Right cardiac atrium (tissue), 5 donors: ENCODE measurements around the gene ITPR1. TPM values are rescaled to one million over a fixed set of nuclear protein-coding genes. Genes with fewer than 3 reads are reported as not detected.

ENCODE experiments used
- ATAC-seq, 2 donors: fragments of 200-7000 bp; cut with Tn5 transposase; one replicate each; pipeline versions ENCODE4 v1.8.0 to v1.9.1; 2020; ENCODE audit warnings: moderate library complexity in 2 of 2, mild to moderate bottlenecking in 1 of 2
- DNase-seq, 3 donors: peaks; one replicate each; pipeline ENCODE4 v3.0.0-alpha.2; 2020
- H3K27ac ChIP-seq: one replicate; pipeline ENCODE4 v1.5.1; 2013; ENCODE audit warnings: mild to moderate bottlenecking, low read length, control low read depth, moderate library complexity
- H3K27me3 ChIP-seq: one replicate; pipeline ENCODE4 v1.6.1; 2013; ENCODE audit not compliant: control insufficient read depth, insufficient read depth
- H3K4me1 ChIP-seq: one replicate; pipeline ENCODE4 v1.6.1; 2013; ENCODE audit warnings: low read length; ENCODE audit not compliant: control insufficient read depth, insufficient read depth
- H3K4me3 ChIP-seq: one replicate; pipeline ENCODE4 v1.5.1; 2013; ENCODE audit warnings: low read length, control low read depth
- H3K9me3 ChIP-seq: one replicate; pipeline ENCODE4 v1.6.1; 2013; ENCODE audit warnings: low read length; ENCODE audit not compliant: control insufficient read depth
- WGBS: extraction: QIAGEN DNeasy Blood & Tissue Kit; methylation state at CpG from one replicate; pipeline ENCODE4 v1.1.7; 2013; 5-methylcytosine and 5-hydroxymethylcytosine counted together
- intact Hi-C, 4 donors: fragments of 100-400 bp; cut with DNase I; formaldehyde crosslinking; loops; one replicate each; pipeline versions ENCODE4 v1.11.0 to v1.14.0; 2022 to 2023
- polyA plus RNA-seq: library from polyadenylated mRNA; stranded (reverse); fragments of 200-250 nt; gene quantifications from one replicate; pipeline ENCODE4 v1.2.3, GENCODE V29; 2013
- total RNA-seq, 4 donors: library from RNA; stranded (reverse); fragmentation: NEBNext Ultra II Directional; extraction: Animal tissue kit (Norgen Biotek cat#: 25700); gene quantifications; one replicate each; pipeline ENCODE4 v1.2.1, GENCODE V29; 2021
- donor health status: healthy with polysubstance abuse.
- donor health status: DM: no; HTN: yes; CAD: no.
- donor health status: DM: no; HTN: no; CAD: no.
- donor health status: DM: no; HTN: yes; CAD: no; lungs with severe emphysema.
- donor health status: DM: yes; HTN: yes; CAD: no.

The ITPR1 gene
- total and polyA plus RNA-seq, 5 donors: 13.9 to 59.0 (median 39.5) TPM

- Histone ChIP-seq H3K4me1 (peaks cover 6% of the 10 kb centered on the region), H3K27ac (no peak overlapping the region), H3K27me3 (no peaks in the 10 kb centered on the region), H3K9me3 (no peaks in the 10 kb centered on the region), H3K4me3 (no peak overlapping the region)
- ATAC-seq: no peak
- intact Hi-C loops: no loop called here
- DNase-seq: no peak
- 72% methylated on average over 2 of the region's 2 CpGs for WGBS
Measured at GRCh38 chr3:4561661-4562060, 68.5 kb downstream of the ITPR1 start.

GRCh38 chr3:4562595-4562994 lies 69.4 kb downstream of the ITPR1 start:
- Histone ChIP-seq H3K27ac (no peak overlapping the region), H3K4me3 (no peak overlapping the region), H3K27me3 (no peaks in the 10 kb centered on the region), H3K4me1 (peaks cover 6% of the 10 kb centered on the region), H3K9me3 (no peaks in the 10 kb centered on the region)
- DNase-seq (no peak), ATAC-seq (no peak)
- intact Hi-C loops: no loop called here
- WGBS: 93% methylated on average over 4 of the region's 4 CpGs

- ATAC-seq: no peak
Measured at GRCh38 chr3:4564270-4564669, 71.1 kb downstream of the ITPR1 start.

GRCh38 chr3:4564928-4565586 lies 71.9 kb downstream of the ITPR1 start:
- ATAC-seq (no peak), DNase-seq (no peak)
- H3K9me3 ChIP-seq: no peaks in the 10 kb centered on the region
- H3K27me3 ChIP-seq: no peaks in the 10 kb centered on the region
- WGBS: 68% methylated on average over 5 of the region's 5 CpGs
- intact Hi-C loops: no loop called here
- peaks cover 6% of the 10 kb centered on the region for H3K4me1 ChIP-seq
- H3K27ac ChIP-seq: no peak overlapping the region
- no peak overlapping the region for H3K4me3 ChIP-seq

More at GRCh38 chr3:4564270-4564669, 71.1 kb downstream of the ITPR1 start:
- Histone ChIP-seq H3K27ac (no peak overlapping the region), H3K27me3 (no peaks in the 10 kb centered on the region), H3K4me3 (no peak overlapping the region), H3K9me3 (no peaks in the 10 kb centered on the region), H3K4me1 (peaks cover 6% of the 10 kb centered on the region)
- intact Hi-C loops: no loop called here
- WGBS: 97% methylated on average over 7 of the region's 7 CpGs
- DNase-seq: no peak

- ATAC-seq: no peak
- Histone ChIP-seq H3K4me1 (peaks cover 6% of the 10 kb centered on the region), H3K27ac (no peak overlapping the region), H3K4me3 (no peak overlapping the region), H3K9me3 (no peaks in the 10 kb centered on the region), H3K27me3 (no peaks in the 10 kb centered on the region)
- 63% methylated on average over 5 of the region's 5 CpGs for WGBS
- DNase-seq: no peak
- intact Hi-C loops: no loop called here
Measured at GRCh38 chr3:4565809-4566501, 72.8 kb downstream of the ITPR1 start.

- intact Hi-C loops: no loop called here
- H3K4me1 ChIP-seq: peaks cover 6% of the 10 kb centered on the region
- H3K4me3 ChIP-seq: no peak overlapping the region
- H3K9me3 ChIP-seq: no peaks in the 10 kb centered on the region
- no peak for ATAC-seq
- 61% methylated on average over 3 of the region's 3 CpGs for WGBS
- no peak overlapping the region for H3K27ac ChIP-seq
- no peak for DNase-seq
- H3K27me3 ChIP-seq: no peaks in the 10 kb centered on the region
Measured at GRCh38 chr3:4568841-4569240, 75.7 kb downstream of the ITPR1 start.

GRCh38 chr3:4570840-4571621 lies 77.9 kb downstream of the ITPR1 start:
- H3K4me3 ChIP-seq: no peak overlapping the region
- no peak for DNase-seq
- WGBS: 73% methylated on average over 7 of the region's 7 CpGs
- ATAC-seq: peak in 1 of 2 donors; percentile 43
- intact Hi-C loops: loop anchor here in 1 of 4 donors (10.0 kb wide), 1 partner anchor 54 kb away; no protein-coding TSS in a partner anchor
- peaks cover 2% of the 10 kb centered on the region for H3K4me1 ChIP-seq
- H3K27me3 ChIP-seq: no peaks in the 10 kb centered on the region
- no peak overlapping the region for H3K27ac ChIP-seq
- no peaks in the 10 kb centered on the region for H3K9me3 ChIP-seq

GRCh38 chr3:4571690-4572334 lies 78.7 kb downstream of the ITPR1 start:
- no peak for ATAC-seq
- Histone ChIP-seq H3K9me3 (no peaks in the 10 kb centered on the region), H3K4me3 (no peak overlapping the region), H3K27ac (no peak overlapping the region), H3K4me1 (no peaks in the 10 kb centered on the region), H3K27me3 (no peaks in the 10 kb centered on the region)
- 98% methylated on average over 1 of the region's 1 CpG for WGBS
- no peak for DNase-seq
- intact Hi-C loops: loop anchor here in 1 of 4 donors (10.0 kb wide), 1 partner anchor 53 kb away; no protein-coding TSS in a partner anchor

- no peaks in the 10 kb centered on the region for H3K9me3 ChIP-seq
- no peak for DNase-seq
Measured at GRCh38 chr3:4573153-4573552, 80.0 kb downstream of the ITPR1 start.

GRCh38 chr3:4574426-4574965 lies 81.3 kb downstream of the ITPR1 start:
- Histone ChIP-seq H3K4me1 (no peaks in the 10 kb centered on the region), H3K9me3 (no peaks in the 10 kb centered on the region), H3K4me3 (no peak overlapping the region), H3K27me3 (no peaks in the 10 kb centered on the region), H3K27ac (no peak overlapping the region)
- intact Hi-C loops: loop anchor here in 1 of 4 donors (10.0 kb wide), 1 partner anchor 50 kb away; no protein-coding TSS in a partner anchor
- ATAC-seq (no peak), DNase-seq (no peak)
- WGBS: 83% methylated on average over 6 of the region's 6 CpGs

More at GRCh38 chr3:4573153-4573552, 80.0 kb downstream of the ITPR1 start:
- H3K27me3 ChIP-seq: no peaks in the 10 kb centered on the region
- 98% methylated on average over 2 of the region's 2 CpGs for WGBS
- H3K27ac ChIP-seq: no peak overlapping the region
- H3K4me3 ChIP-seq: no peak overlapping the region
- H3K4me1 ChIP-seq: no peaks in the 10 kb centered on the region
- intact Hi-C loops: loop anchor here in 1 of 4 donors (10.0 kb wide), 1 partner anchor 52 kb away; no protein-coding TSS in a partner anchor
- ATAC-seq: no peak
